Activated CD8-positive, alpha-beta T cell treated with anti-CD3 and anti-CD28 coated beads for 36 hours (primary cell): Measurements from ENCODE around the gene BAZ2B. TPM values are rescaled to one million over a fixed set of nuclear protein-coding genes. Genes with fewer than 3 reads are reported as not detected.
A peak's percentile ranks its signal among the peaks of the same experiment; 100 is the strongest.

Source experiments
- ATAC-seq: fragments of 200-7000 bp; cut with Tn5 transposase; one replicate; pipeline ENCODE4 v1.10.0; 2021; ENCODE audit warnings: mild to moderate bottlenecking, moderate library complexity
- CTCF ChIA-PET: fragments of 350-600 bp; sonication (Branson Sonifier 250); formaldehyde crosslinking; loops from one replicate; lab custom pipeline; 2021; ENCODE audit warnings: antibody characterized with exemption; lab: Charles Lee
- POLR2A ChIA-PET: fragments of 350-600 bp; sonication (Branson Sonifier 250); formaldehyde crosslinking; loops from one replicate; lab custom pipeline; 2021; ENCODE audit warnings: antibody characterized with exemption; lab: Charles Lee
- DNase-seq: peaks from one replicate; pipeline ENCODE4 v3.0.0-alpha.2; 2020
- H3K27ac Mint-ChIP-seq: one replicate; pipeline ENCODE4 v1.8.0; 2021; ENCODE audit warnings: mild to moderate bottlenecking, mixed read lengths
- H3K27me3 Mint-ChIP-seq: one replicate; pipeline ENCODE4 v1.8.0; 2021; ENCODE audit warnings: mixed read lengths
- H3K36me3 Mint-ChIP-seq: one replicate; pipeline ENCODE4 v1.8.0; 2021; ENCODE audit warnings: low read depth, mixed read lengths
- H3K4me1 Mint-ChIP-seq: one replicate; pipeline ENCODE4 v1.8.0; 2021; ENCODE audit warnings: low read depth, mixed read lengths
- H3K4me3 Mint-ChIP-seq: one replicate; pipeline ENCODE4 v1.8.0; 2021; ENCODE audit warnings: mild to moderate bottlenecking, moderate library complexity, mixed read lengths
- H3K9me3 Mint-ChIP-seq: one replicate; pipeline ENCODE4 v1.8.0; 2021; ENCODE audit warnings: mixed read lengths
- CTCF ChIP-seq: fragments of 200-600 bp; IDR thresholded peaks from one replicate; pipeline ENCODE4 v1.8.0; 2022; ENCODE audit warnings: antibody characterized with exemption, mild to moderate bottlenecking
- intact Hi-C: fragments of 100-400 bp; cut with micrococcal nuclease; formaldehyde crosslinking; loops from one replicate; pipeline ENCODE4 v1.10.0; 2022
- total RNA-seq, 2 experiments: library from RNA; stranded (reverse); gene quantifications; one replicate each; pipeline ENCODE4 v1.2.3, GENCODE V29; 2021

The BAZ2B gene
- total RNA-seq, 2 experiments from 2014 or later: 7.7 to 8.2 TPM

DNA sequence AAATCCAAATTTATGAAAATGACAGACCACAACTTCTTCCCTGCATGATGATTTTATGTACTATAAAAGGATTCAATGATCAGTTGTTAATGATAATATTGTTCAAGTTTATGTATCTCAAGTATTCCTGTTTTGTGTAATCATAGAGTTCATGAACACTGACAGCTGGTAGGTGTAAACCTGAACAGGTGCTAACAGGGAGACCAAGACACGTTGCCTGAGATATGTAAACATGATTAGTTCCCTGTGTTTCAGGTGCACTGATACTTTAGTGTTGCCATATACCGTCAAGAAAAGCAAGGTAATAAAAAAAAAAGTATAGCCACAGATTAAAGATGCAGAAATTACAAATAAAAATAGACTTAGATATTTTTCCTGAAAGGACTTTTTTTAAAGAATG is 131.8 kb downstream of the BAZ2B start:
- POLR2A ChIA-PET: no interaction called here
- Mint-ChIP-seq H3K27me3 (no peaks in the 10 kb centered on the region), H3K4me3 (no peak overlapping the region), H3K4me1 (peaks cover 11% of the 10 kb centered on the region), H3K9me3 (no peaks in the 10 kb centered on the region), H3K36me3 (peaks cover 5% of the 10 kb centered on the region), H3K27ac (no peak overlapping the region)
- TF ChIP-seq CTCF: no peak
- intact Hi-C loops: no loop called here
- DNase-seq (no peak), ATAC-seq (no peak)
- CTCF ChIA-PET: no interaction called here

DNA sequence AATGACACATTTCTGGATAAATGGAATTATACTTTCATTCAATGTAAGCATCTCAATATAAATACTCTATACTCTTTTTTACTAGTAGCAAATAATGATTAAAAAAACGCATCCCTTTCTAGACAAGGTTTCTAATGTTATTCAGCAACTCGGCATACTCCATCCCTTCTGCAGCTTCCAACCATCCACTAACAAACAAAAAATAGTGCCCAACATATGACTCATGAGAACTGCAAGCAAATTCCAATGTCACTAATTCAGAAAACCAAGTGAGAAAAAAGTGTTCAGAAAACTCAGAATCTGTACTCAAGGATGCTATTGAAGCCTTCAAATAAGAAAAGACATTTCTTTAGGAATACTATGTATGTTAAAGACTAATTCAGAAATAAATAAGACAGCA is 140.0 kb downstream of the BAZ2B start:
- no peak overlapping the region for H3K4me3 Mint-ChIP-seq
- H3K9me3 Mint-ChIP-seq: peaks cover 6% of the 10 kb centered on the region
- ChIA-PET POLR2A (no interaction called here), CTCF (no interaction called here)
- intact Hi-C loops: no loop called here
- peaks cover 18% of the 10 kb centered on the region for H3K36me3 Mint-ChIP-seq
- DNase-seq (no peak), ATAC-seq (no peak)
- H3K4me1 Mint-ChIP-seq: no peaks in the 10 kb centered on the region
- H3K27me3 Mint-ChIP-seq: no peaks in the 10 kb centered on the region
- TF ChIP-seq CTCF: no peak
- no peak overlapping the region for H3K27ac Mint-ChIP-seq

DNA sequence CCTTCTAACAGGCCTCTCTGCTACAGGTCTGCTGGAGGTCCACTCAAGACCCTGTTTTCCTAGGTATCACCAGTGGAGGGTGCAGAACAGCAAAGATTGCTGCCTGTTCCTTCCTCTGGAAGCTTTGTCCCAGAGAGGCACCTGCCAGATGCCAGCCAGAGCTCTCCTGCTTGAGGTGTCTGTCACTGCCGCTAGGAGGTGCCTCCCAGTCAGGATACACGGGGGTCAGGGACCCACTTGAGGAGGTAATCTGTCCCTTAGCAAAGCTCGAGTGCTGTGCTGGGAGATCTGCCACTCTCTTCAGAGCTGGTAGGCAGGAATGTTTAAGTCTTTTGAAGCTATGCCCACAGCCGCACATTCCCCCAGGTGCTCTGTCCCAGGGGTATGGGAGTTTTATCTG is 140.6 kb downstream of the BAZ2B start:
- no peak for DNase-seq
- no peaks in the 10 kb centered on the region for H3K27me3 Mint-ChIP-seq
- intact Hi-C loops: no loop called here
- ChIA-PET POLR2A (no interaction called here), CTCF (no interaction called here)
- H3K4me3 Mint-ChIP-seq: no peak overlapping the region
- peaks cover 18% of the 10 kb centered on the region for H3K36me3 Mint-ChIP-seq
- H3K27ac Mint-ChIP-seq: no peak overlapping the region
- TF ChIP-seq CTCF: no peak
- no peak for ATAC-seq
- peaks cover 6% of the 10 kb centered on the region for H3K9me3 Mint-ChIP-seq
- no peaks in the 10 kb centered on the region for H3K4me1 Mint-ChIP-seq

DNA sequence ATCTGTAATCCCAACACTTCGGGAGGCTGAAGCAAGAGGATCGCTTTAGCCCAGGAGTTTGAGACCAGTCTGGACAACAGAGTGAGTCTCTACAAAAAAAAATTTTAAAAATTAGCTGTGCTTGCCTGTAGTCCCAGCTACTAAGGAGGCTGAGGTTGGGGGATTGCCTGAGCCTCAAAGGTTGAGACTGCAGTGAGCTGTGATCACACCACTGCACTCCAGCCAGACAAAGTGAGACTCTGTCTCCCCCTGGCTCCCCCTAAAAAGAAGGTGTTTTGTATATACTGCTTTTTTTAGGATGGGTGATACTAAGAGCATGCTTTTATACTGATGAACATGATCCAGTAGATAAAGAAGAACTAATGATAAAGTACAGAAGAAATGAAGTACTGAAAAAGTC is 145.0 kb downstream of the BAZ2B start:
- H3K27me3 Mint-ChIP-seq: no peaks in the 10 kb centered on the region
- ATAC-seq (peak; percentile 37), DNase-seq (no peak)
- no peak overlapping the region for H3K27ac Mint-ChIP-seq
- peaks cover 2% of the 10 kb centered on the region for H3K4me1 Mint-ChIP-seq
- H3K4me3 Mint-ChIP-seq: no peak overlapping the region
- H3K9me3 Mint-ChIP-seq: peaks cover 12% of the 10 kb centered on the region
- TF ChIP-seq CTCF: no peak
- ChIA-PET POLR2A (interaction anchor here (0.9 kb wide), 1 partner anchor 85 kb away, joined by 3 read pairs; no protein-coding TSS in a partner anchor), CTCF (interaction anchor here (1.0 to 1.4 kb wide), 2 partner anchors 12 to 346 kb away, joined by 3 read pairs; no protein-coding TSS in a partner anchor)
- intact Hi-C loops: no loop called here
- peaks cover 22% of the 10 kb centered on the region for H3K36me3 Mint-ChIP-seq

GRCh38 chr2:159468257-159468656 is 148.1 kb downstream of the BAZ2B start:
- ATAC-seq (no peak), DNase-seq (no peak)
- no peak overlapping the region for H3K27ac Mint-ChIP-seq
- TF ChIP-seq CTCF: no peak
- ChIA-PET POLR2A (no interaction called here), CTCF (interaction anchor here (1.0 kb wide), 1 partner anchor 10 kb away, joined by 3 read pairs; no protein-coding TSS in a partner anchor)
- peaks cover 2% of the 10 kb centered on the region for H3K4me1 Mint-ChIP-seq
- intact Hi-C loops: no loop called here
- H3K36me3 Mint-ChIP-seq: peaks cover 12% of the 10 kb centered on the region
- peaks cover 8% of the 10 kb centered on the region for H3K9me3 Mint-ChIP-seq
- no peak overlapping the region for H3K4me3 Mint-ChIP-seq
- no peaks in the 10 kb centered on the region for H3K27me3 Mint-ChIP-seq
